ENCODE results near the gene DNAAF3.
"Not testable (repeated sequence)": the region's sequence is repeated elsewhere in the genome, so short reads cannot be mapped to it uniquely, and the experiment has no call there.

DNAAF3 gene

GRCh38 chr19:55175117-55175867 is 8.9 kb upstream of the DNAAF3 start:
- no peak for DNase-seq (ENCODE audit: low read depth in 2 of 2)

DNA sequence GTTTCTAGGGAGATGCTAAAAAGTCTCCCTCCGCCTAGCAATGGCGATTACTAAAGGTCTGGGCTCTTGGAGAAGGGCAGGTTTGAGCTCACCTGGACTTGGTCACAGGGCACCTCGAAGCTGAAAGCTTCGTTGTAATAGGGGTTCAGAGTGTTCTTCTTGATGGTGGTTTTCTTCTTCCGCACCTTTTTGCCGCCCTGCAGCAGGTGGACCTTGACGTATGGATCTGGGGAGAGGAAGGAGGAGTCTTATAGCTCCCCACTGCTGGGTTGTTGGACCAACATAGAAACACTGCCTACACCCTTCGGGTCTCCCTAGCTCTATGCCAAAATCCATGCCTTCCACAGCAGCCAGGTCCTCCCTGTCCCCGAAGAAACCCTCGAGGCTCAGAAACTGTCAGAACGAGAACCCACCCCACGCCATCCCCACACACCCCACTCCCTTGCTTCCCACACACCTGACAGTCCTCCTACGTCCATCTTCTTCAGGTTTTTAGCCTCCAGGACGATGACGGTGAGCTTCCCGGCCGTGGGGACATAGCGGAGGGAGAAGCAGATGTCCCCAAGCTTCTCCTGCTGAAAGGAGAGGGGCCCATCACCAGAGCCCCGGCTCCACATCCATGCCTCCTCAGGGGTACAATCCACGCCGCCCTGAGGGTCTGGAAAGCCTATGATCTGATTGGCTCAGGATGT is 8.2 kb upstream of the DNAAF3 start:
- DNase-seq (ENCODE audit: low read depth in 2 of 2), result no peak

GRCh38 chr19:55173714-55174409 is 7.4 kb upstream of the DNAAF3 start:
- DNase-seq (ENCODE audit: low read depth in 2 of 2), result no peak

GRCh38 chr19:55173186-55173713 is 6.8 kb upstream of the DNAAF3 start:
- no peak for DNase-seq (ENCODE audit: low read depth in 2 of 2)

- DNase-seq (ENCODE audit: low read depth in 2 of 2), result no peak
Measured at GRCh38 chr19:55172741-55173140, 6.3 kb upstream of the DNAAF3 start.

DNA sequence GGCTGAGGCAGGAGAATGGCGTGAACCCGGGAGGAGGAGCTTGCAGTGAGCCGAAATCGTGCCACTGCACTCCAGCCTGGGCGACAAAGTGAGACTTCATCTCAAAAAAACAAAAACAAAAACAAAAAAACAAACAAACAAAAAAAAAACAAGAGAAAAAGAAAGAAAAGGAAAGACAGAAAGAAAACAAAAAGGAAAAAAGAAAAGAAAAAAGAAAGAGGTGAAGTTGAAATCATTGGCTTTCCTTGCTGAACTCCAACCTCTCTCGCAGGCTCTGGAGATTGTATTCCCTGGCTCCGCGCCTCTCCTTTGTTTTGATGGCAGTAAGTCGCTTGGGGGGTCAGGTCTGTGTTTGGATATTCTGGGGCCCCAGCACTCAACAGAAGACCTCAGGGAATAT is 5.9 kb upstream of the DNAAF3 start:
- not testable (repeated sequence) for DNase-seq (ENCODE audit: low read depth in 2 of 2)

- DNase-seq (ENCODE audit: low read depth in 2 of 2), result no peak
Measured at GRCh38 chr19:55171440-55171839, 5.0 kb upstream of the DNAAF3 start.

DNA sequence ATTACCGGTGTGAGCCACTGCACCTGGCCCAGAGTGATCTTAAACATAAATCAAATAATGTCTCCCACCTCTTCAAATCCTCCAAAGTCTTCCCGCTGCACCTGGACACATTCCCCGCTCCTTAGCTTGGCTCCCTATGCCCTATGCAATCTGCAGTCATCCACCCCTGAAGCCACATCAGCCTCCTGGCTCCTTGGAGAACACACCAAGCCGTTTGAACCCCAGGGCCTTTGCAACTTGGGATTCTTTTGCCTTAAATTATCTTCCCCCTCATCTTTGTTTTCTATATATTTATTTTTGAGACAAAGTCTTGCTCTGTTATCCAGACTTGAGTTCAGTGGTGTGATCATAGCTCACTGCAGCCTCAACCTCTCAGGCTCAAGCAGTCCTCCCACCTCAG is 2.7 kb upstream of the DNAAF3 start:
- no peak for DNase-seq (ENCODE audit: low read depth in 2 of 2)

- no peak for DNase-seq (ENCODE audit: low read depth in 2 of 2)
Measured at GRCh38 chr19:55165952-55166529, 372 bp downstream of the DNAAF3 start.

DNA sequence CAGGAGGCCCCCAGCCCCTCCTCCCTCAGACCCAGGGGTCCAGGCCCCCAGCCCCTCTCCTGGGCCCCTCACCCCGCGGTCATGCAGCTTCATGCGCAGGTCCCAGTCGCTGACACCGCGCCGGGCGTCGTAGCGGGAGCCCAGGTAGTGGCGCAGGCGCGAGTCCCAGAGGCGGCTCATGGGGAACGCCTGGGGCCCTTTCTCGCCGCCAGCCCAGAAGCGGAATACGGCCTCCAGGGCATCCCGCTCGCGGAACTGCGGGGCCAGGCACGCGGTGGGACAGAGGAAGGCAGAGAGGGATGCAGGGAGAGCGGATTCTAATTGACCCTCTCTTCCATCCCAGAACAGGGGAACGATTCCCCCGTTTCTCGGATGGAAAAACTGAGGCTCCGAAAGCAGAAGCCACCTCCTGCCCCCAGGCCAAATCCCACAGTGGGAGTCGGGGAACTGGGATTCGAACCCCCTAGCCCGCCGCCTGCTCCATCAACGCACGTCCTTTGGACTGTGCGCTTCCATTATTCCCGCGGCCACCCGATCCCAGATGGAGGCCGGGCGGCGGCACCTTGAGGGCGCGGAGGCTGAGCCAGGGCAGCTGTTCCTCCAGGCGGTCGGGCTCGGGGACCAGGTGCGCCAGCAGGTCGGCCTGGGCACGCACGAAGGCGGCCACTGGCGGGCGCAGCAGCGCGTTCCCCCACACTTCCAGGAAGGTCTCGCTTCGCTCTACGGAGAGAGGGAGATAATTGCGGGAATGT is 4.7 kb downstream of the DNAAF3 start:
- DNase-seq (ENCODE audit: low read depth in 2 of 2), result no peak

- no peak for DNase-seq (ENCODE audit: low read depth in 2 of 2)
Measured at GRCh38 chr19:55160986-55161365, 5.4 kb downstream of the DNAAF3 start.

DNA sequence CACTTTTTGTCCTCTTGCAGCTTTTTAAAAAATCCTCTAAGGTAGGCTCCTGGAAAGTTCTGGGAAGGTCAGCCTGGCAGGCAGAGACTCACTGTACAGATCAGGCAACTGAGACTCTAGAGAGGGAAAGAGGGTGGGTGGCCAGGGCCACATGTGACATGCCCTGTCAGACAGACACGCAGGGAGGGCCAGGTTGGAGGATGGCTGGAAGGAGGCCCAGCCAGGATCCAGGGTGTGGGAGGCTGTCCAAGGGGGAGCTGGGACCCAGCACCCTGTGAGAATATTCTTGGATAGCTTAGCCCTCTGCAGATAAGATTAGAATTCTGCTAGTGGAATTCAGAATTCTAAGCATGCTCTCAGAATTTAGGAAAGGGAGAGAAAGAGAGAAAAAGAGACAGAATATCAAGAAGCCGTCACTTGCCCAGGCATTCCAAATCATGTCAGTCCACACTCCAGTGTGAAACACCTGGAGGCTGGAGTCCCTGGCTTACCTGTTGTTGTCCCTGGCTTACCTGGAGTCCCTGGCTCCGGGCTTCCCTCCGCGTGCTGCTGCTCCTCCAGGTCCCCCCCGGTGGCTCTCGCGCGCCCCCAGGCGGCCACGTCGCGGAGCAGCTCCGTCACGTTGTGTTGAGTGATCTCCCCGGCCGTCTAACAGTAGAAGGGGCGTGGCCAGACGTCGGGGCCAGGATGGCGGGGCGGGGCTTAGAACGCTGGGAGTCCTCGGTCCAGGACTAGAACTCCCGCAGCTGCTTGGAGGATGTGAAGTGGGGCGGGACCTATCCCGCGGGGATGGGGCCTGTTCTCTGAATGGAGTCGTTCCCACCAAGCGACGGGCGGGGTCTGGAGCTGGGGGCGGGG is 6.1 kb downstream of the DNAAF3 start:
- DNase-seq (ENCODE audit: low read depth in 2 of 2), result peak; percentile 73

DNA sequence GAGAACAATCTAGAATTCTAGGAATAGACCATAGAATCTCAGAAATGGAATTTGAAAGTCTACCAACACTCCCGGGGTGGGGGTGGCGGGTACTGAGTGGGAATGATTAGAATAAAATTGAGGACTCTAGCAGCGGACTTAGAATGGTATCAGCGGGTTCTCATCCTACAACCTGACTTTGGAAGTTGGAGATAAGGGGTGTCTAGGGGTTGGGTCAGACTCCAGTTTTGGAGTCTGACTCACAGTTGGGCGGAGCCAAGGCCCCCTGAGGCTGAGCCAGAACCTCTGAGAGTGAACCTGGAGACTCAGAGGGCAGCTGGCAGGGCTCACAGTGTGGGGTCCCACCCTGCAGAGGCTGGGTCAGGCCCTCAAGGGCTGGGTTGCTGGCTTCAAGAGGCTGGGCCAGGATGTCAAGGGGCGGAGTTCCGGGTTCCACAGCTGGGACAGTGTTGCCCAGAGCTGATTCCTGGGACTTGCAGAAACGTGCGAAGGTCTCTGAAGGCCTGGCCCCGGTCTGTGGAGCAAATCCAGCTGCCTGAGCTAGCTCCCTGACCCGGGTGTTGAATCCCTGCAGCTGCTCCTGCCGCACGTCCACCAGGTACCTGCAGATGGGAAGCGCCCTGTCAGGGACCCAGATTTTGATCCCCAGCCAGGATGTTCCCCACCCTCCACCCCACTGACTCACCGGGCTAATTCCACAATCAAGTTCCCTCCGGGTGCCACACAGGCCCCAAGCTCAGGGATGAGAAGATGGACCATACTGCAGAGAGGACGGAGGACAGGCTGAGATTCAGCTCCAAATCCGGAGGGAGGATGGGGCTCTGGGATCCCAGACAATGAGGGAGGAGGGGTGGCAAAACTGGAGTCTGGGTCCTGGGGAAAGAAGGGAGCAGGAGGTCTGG is 7.3 kb downstream of the DNAAF3 start:
- no peak for DNase-seq (ENCODE audit: low read depth in 2 of 2)

GRCh38 chr19:55158423-55158822 is 8.0 kb downstream of the DNAAF3 start:
- no peak for DNase-seq (ENCODE audit: low read depth in 2 of 2)

- no peak for DNase-seq (ENCODE audit: low read depth in 2 of 2)
Measured at GRCh38 chr19:55157064-55157908, 9.1 kb downstream of the DNAAF3 start, which contains the start of gene TNNI3. TNNI3 (minus strand) TSS chr19:55157732; CDS start chr19:55157589, 143 bp downstream.

DNA sequence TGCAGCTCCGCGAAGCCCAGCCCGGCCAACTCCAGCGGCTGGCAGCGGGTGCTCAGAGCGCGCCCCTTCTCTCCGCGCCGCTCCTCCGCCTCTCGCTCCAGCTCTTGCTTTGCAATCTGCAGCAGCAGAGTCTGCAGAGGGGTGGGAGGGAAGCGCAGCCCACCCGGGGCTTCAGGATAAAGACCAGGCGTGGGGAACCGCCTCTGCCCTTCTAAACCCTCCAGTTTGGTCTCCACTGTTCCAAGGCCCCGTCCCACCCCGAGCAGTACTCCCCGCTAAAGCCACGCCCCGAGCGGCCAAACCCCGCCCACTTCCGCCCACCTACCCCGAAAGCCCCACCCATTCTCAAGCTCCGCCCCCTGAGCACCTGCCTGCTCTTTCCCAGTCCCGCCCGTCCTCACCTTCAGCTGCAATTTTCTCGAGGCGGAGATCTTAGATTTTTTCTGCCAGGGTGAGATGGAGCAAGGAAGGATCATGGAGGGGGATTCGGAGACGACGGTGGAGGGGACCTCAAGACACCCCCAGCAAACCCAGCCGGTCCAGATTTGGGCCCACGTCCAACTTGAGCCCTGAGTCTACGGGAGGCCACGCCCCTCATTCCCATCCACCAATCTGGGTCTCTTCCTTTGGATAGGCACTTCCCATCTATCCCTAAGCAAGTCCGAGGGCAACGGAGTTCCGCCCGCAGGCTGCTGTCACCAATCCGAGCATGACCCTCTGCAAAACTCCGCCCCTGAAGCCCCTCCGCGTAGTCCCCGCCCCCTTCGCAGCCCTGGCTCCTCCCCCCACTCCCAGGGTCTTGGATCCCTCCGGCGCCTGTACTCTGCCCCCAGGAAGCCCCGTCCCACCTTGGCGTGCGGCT is 10.0 kb downstream of the DNAAF3 start:
- no peak for DNase-seq (ENCODE audit: low read depth in 2 of 2)

- not testable (repeated sequence) for DNase-seq (ENCODE audit: low read depth in 2 of 2)
Measured at GRCh38 chr19:55155784-55156183, 10.6 kb downstream of the DNAAF3 start.
